B cell (primary cell): ENCODE results near the gene KRT38. TPM values are rescaled to one million over a fixed set of nuclear protein-coding genes. Genes with fewer than 3 reads are reported as not detected.

Source experiments
- ATAC-seq: fragments of 200-7000 bp; cut with Tn5 transposase; one replicate; pipeline ENCODE4 v1.10.0; 2021; ENCODE audit warnings: low read depth, mild to moderate bottlenecking, moderate number of reproducible peaks, moderate library complexity
- CTCF ChIA-PET: fragments of 350-600 bp; sonication (Branson Sonifier 250); formaldehyde crosslinking; loops from one replicate; lab custom pipeline; 2021; ENCODE audit warnings: antibody characterized with exemption, inconsistent platforms; lab: Charles Lee
- POLR2A ChIA-PET: fragments of 350-600 bp; sonication (Branson Sonifier 250); formaldehyde crosslinking; loops from one replicate; lab custom pipeline; 2021; ENCODE audit warnings: antibody characterized with exemption; lab: Charles Lee
- DNase-seq: peaks from one replicate; pipeline ENCODE4 v3.0.0; 2013
- H2AFZ ChIP-seq: 2 replicates; pipeline ENCODE4 v1.6.1; 2012; ENCODE audit warnings: mild to moderate bottlenecking, low read depth, low read length; ENCODE audit not compliant: insufficient read depth, poor library complexity, severe bottlenecking
- H3K27ac ChIP-seq, 2 donors: 1 replicate in 1 of 2; 2 replicates in 1 of 2; pipeline ENCODE4 v1.5.1; 2012 to 2013; ENCODE audit warnings: low read length in 2 of 2, mild to moderate bottlenecking in 2 of 2, moderate library complexity in 1 of 2
- H3K27me3 ChIP-seq, 4 experiments: fragments of 200-600 bp in 1 of 4; sonication (generic) in 1 of 4; replicated peaks in 1 of 4; 1 replicate in 2 of 4; 2 replicates in 2 of 4; pipeline versions ENCODE4 v1.6.1 to v1.7.0; 2013 to 2016; ENCODE audit warnings: low read length in 3 of 4, mild to moderate bottlenecking in 2 of 4, mixed read lengths in 1 of 4, moderate library complexity in 1 of 4; ENCODE audit not compliant: insufficient read depth in 4 of 4, control insufficient read depth in 3 of 4; ENCODE audit errors: control extremely low read depth in 1 of 4
- H3K36me3 ChIP-seq, 2 experiments: replicated peaks in 1 of 2; 1 replicate in 1 of 2; 2 replicates in 1 of 2; pipeline versions ENCODE4 v1.6.1 to v1.7.1; 2013; ENCODE audit warnings: low read length in 1 of 2; ENCODE audit not compliant: insufficient read depth in 2 of 2, control insufficient read depth in 1 of 2; ENCODE audit errors: control extremely low read depth in 1 of 2, extremely low read depth in 1 of 2
- H3K4me1 ChIP-seq, 2 donors: fragments of 200-600 bp in 1 of 2; sonication (generic) in 1 of 2; 1 replicate in 1 of 2; 2 replicates in 1 of 2; pipeline versions ENCODE4 v1.5.1 to v1.6.1; 2013 to 2017; ENCODE audit warnings: low read length in 2 of 2; ENCODE audit not compliant: control insufficient read depth in 2 of 2, insufficient read depth in 2 of 2
- H3K4me2 ChIP-seq: replicated peaks from 2 replicates; pipeline ENCODE3; 2012; ENCODE audit warnings: mild to moderate bottlenecking, low read depth, low read length; ENCODE audit not compliant: poor library complexity, severe bottlenecking
- H3K4me3 ChIP-seq, 5 experiments: fragments of 200-600 bp in 1 of 5; sonication (generic) in 1 of 5; 1 replicate in 3 of 5; 2 replicates in 2 of 5; pipeline versions ENCODE4 v1.5.1 to v1.7.0; 2011 to 2016; ENCODE audit warnings: low read length in 4 of 5, mild to moderate bottlenecking in 4 of 5, low read depth in 2 of 5, control low read depth in 1 of 5, moderate library complexity in 1 of 5; ENCODE audit not compliant: insufficient read depth in 1 of 5; ENCODE audit errors: control extremely low read depth in 1 of 5, extremely low read depth in 1 of 5
- H3K79me2 ChIP-seq: fragments of 200-600 bp; sonication (generic); one replicate; pipeline ENCODE4 v1.6.0; 2016; ENCODE audit warnings: low read length; ENCODE audit not compliant: control insufficient read depth, insufficient read depth
- H3K9ac ChIP-seq: fragments of 200-600 bp; sonication (generic); 2 replicates; pipeline ENCODE4 v1.6.1; 2017; ENCODE audit warnings: mild to moderate bottlenecking, low read length, moderate library complexity
- H3K9me3 ChIP-seq, 3 donors: one replicate each; pipeline versions ENCODE4 v1.6.1 to v1.7.1; 2013; ENCODE audit warnings: low read length in 2 of 3; ENCODE audit not compliant: control insufficient read depth in 2 of 3, insufficient read depth in 1 of 3; ENCODE audit errors: control extremely low read depth in 1 of 3
- H4K20me1 ChIP-seq: 2 replicates; pipeline ENCODE4 v1.6.0; 2012; ENCODE audit warnings: mild to moderate bottlenecking, low read length; ENCODE audit not compliant: insufficient read depth, control insufficient read depth, poor library complexity, severe bottlenecking
- H3K27ac Mint-ChIP-seq: one replicate; pipeline ENCODE4 v1.8.0; 2021; ENCODE audit warnings: mixed read lengths
- H3K27me3 Mint-ChIP-seq: one replicate; pipeline ENCODE4 v1.8.0; 2021; ENCODE audit warnings: mixed read lengths
- H3K4me1 Mint-ChIP-seq: one replicate; pipeline ENCODE4 v1.8.0; 2021; ENCODE audit warnings: mixed read lengths
- H3K4me3 Mint-ChIP-seq: one replicate; pipeline ENCODE4 v1.8.0; 2021; ENCODE audit warnings: mixed read lengths
- H3K9me3 Mint-ChIP-seq: one replicate; pipeline ENCODE4 v1.8.0; 2022; ENCODE audit warnings: mixed read lengths; ENCODE audit not compliant: insufficient read depth
- EZH2 ChIP-seq: IDR thresholded peaks from 2 replicates; pipeline ENCODE4 v1.6.1; 2012; ENCODE audit warnings: borderline replicate concordance, low read depth, mild to moderate bottlenecking, moderate library complexity, low read length; ENCODE audit not compliant: insufficient read depth, poor library complexity, severe bottlenecking
- WGBS: methylation state at CpG from one replicate; pipeline ENCODE4 v1.1.5; 2013; ENCODE audit warnings: missing lambda C conversion rate; ENCODE audit not compliant: insufficient coverage; 5-methylcytosine and 5-hydroxymethylcytosine counted together
- intact Hi-C: fragments of 100-400 bp; cut with micrococcal nuclease; formaldehyde crosslinking; loops from one replicate; pipeline ENCODE4 v1.10.0; 2022
- polyA plus RNA-seq: library from polyadenylated mRNA; depleted of rRNA; stranded (reverse); fragments of >200 nt; gene quantifications from 2 replicates; pipeline ENCODE4 v1.2.3, GENCODE V29; 2012
- total RNA-seq, 2 donors: library from RNA; stranded (reverse); fragments of 120-200 nt in 1 of 2; gene quantifications; 1 replicate in 1 of 2; 2 replicates in 1 of 2; pipeline versions ENCODE4 v1.2.3 to v1.2.4, GENCODE V29; 2013 to 2022
- TF ChIP-seq, protein P1 (sequence below): fragments of 200-600 bp; IDR thresholded peaks from one replicate; pipeline ENCODE4 v1.8.0; 2022; ENCODE audit warnings: antibody characterized with exemption, mild to moderate bottlenecking

The KRT38 gene
- total and polyA plus RNA-seq, 2 donors (not counting 1 experiment from before 2014, with no cell fraction given) = not detected

DNA sequence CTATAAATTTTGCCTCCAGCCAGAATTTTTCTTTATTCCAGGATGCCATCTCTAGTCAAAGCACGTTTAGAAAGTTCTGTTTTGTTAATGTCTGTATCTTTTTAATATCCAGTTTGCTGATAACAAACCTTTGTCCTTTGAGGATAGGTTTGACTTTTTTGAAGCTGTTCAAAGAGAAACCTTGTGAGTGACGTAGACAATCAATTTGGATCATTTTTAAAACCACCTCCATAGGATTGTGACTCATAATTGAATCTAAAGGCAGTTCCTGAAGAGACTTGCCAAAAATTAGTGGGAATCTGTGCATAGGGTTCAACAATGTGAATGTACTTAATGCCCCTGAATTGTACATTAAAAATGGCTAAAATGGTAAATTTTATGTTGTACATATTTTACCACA is 49.2 kb downstream of the KRT38 start:
- H3K79me2 ChIP-seq = no peaks in the 10 kb centered on the region
- no peaks in the 10 kb centered on the region for H3K36me3 ChIP-seq
- no peak overlapping the region for H3K4me3 ChIP-seq
- TF ChIP-seq, protein P1, sequence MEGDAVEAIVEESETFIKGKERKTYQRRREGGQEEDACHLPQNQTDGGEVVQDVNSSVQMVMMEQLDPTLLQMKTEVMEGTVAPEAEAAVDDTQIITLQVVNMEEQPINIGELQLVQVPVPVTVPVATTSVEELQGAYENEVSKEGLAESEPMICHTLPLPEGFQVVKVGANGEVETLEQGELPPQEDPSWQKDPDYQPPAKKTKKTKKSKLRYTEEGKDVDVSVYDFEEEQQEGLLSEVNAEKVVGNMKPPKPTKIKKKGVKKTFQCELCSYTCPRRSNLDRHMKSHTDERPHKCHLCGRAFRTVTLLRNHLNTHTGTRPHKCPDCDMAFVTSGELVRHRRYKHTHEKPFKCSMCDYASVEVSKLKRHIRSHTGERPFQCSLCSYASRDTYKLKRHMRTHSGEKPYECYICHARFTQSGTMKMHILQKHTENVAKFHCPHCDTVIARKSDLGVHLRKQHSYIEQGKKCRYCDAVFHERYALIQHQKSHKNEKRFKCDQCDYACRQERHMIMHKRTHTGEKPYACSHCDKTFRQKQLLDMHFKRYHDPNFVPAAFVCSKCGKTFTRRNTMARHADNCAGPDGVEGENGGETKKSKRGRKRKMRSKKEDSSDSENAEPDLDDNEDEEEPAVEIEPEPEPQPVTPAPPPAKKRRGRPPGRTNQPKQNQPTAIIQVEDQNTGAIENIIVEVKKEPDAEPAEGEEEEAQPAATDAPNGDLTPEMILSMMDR = no peak
- no peak overlapping the region for H3K9ac ChIP-seq
- ChIA-PET CTCF (no interaction called here), POLR2A (no interaction called here)
- H3K27ac ChIP-seq = no peak overlapping the region
- no peaks in the 10 kb centered on the region for H4K20me1 ChIP-seq
- Mint-ChIP-seq H3K27ac (no peak overlapping the region), H3K9me3 (peaks cover 7% of the 10 kb centered on the region), H3K4me3 (no peak overlapping the region), H3K27me3 (peaks cover 53% of the 10 kb centered on the region), H3K4me1 (no peaks in the 10 kb centered on the region)
- WGBS = no CpG with 5 or more reads among the region's 2 CpGs
- peaks cover 0 to 11% (median 5%) of the 10 kb centered on the region in 3 donors for H3K9me3 ChIP-seq
- no peak overlapping the region for H3K4me2 ChIP-seq
- no peak for DNase-seq
- H3K4me1 ChIP-seq = no peaks in the 10 kb centered on the region
- H2AFZ ChIP-seq = no peak overlapping the region
- intact Hi-C loops = no loop called here
- peaks cover 0 to 10% (median 1%) of the 10 kb centered on the region in 4 experiments for H3K27me3 ChIP-seq
- ATAC-seq = no peak

DNA sequence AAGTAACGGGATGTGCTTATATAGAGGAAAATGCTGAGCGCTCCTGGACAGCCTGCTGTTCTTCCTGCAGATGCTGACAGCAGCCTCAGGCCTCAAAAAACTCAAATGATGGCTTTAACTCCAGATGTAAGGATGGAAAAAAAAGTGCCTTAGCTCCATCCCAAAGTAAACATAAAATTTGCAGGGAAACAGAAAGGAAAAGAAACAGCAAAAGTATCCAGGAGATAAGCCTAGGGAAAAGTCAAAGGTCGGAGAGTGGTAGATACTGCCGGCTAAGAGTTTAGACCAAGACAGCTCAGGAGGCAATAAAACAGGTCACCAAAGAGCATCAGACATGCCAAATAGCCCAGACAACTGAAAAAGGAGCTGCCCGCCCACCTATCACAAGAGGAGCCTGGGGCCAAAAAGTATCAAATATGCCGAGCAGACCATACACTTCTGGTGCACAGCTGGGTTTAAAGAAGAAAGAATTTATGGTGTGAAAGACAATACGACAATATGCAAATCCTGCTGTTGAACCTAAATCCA is 50.3 kb downstream of the KRT38 start:
- H3K79me2 ChIP-seq = no peaks in the 10 kb centered on the region
- Mint-ChIP-seq H3K9me3 (peaks cover 13% of the 10 kb centered on the region), H3K27me3 (peaks cover 49% of the 10 kb centered on the region), H3K4me1 (no peaks in the 10 kb centered on the region), H3K27ac (no peak overlapping the region), H3K4me3 (no peak overlapping the region)
- no peaks in the 10 kb centered on the region for H3K36me3 ChIP-seq
- TF ChIP-seq, protein P1 = no peak
- no peak for TF ChIP-seq EZH2
- no peak overlapping the region for H3K4me2 ChIP-seq
- no peaks in the 10 kb centered on the region for H3K4me1 ChIP-seq
- H3K27me3 ChIP-seq = peaks cover 0 to 10% (median 1%) of the 10 kb centered on the region in 4 experiments
- H2AFZ ChIP-seq = no peak overlapping the region
- ChIA-PET CTCF (no interaction called here), POLR2A (no interaction called here)
- ATAC-seq = no peak
- DNase-seq = no peak
- H3K27ac ChIP-seq = no peak overlapping the region
- intact Hi-C loops = no loop called here
- no peaks in the 10 kb centered on the region for H4K20me1 ChIP-seq
- 77% methylated on average over 2 of the region's 7 CpGs for WGBS
- no peak overlapping the region for H3K4me3 ChIP-seq
- H3K9ac ChIP-seq = no peak overlapping the region
- H3K9me3 ChIP-seq = peaks cover 0 to 14% (median 11%) of the 10 kb centered on the region in 3 donors
